ENCODE results near the gene ASRGL1. TPM values are rescaled to one million over a fixed set of nuclear protein-coding genes. Genes with fewer than 3 reads are reported as not detected.
A peak's percentile ranks its signal among the peaks of the same experiment; 100 is the strongest.

The ASRGL1 gene
- total RNA-seq, 3 donors from 2014 or later, result 6.7 to 22.0 (median 16.4) TPM

DNA sequence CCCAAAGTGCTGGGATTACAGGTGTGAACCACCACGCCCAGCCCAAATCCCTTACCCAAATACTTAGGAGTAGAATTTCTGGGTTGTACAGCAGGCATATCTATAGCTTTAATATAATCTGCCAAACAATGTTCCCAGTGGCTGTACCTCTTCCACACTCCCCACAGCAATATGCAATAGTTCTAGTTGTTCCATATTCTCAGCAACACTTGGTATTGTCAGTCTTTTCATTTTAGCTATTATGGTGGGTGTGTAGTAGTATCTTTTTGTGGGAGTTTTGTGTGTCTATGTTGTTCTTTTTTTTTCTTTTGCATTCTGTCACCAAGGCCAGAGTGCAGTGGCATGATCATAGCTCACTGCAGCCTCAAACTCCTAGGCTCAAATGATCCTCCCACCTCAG, 100.4 kb downstream of the ASRGL1 start:
- Histone ChIP-seq H3K27me3 (no peaks in the 10 kb centered on the region), H3K36me3 (no peaks in the 10 kb centered on the region), H3K4me1 (peaks cover 0 to 7% of the 10 kb centered on the region in 2 donors), H3K4me3 (no peak overlapping the region), H3K9me3 (no peaks in the 10 kb centered on the region), H3K27ac (no peak overlapping the region)
- intact Hi-C loops (cut with DNase I; ENCODE audit: low total_unique reads), result loop anchor here (1.0 kb wide), 1 partner anchor 21 kb away; no protein-coding TSS in a partner anchor
- no peak for TF ChIP-seq POLR2AphosphoS5 (IDR thresholded peaks at IDR 0.05)
- no peak for TF ChIP-seq POLR2A (IDR thresholded peaks at IDR 0.05)
- TF ChIP-seq, protein P1, sequence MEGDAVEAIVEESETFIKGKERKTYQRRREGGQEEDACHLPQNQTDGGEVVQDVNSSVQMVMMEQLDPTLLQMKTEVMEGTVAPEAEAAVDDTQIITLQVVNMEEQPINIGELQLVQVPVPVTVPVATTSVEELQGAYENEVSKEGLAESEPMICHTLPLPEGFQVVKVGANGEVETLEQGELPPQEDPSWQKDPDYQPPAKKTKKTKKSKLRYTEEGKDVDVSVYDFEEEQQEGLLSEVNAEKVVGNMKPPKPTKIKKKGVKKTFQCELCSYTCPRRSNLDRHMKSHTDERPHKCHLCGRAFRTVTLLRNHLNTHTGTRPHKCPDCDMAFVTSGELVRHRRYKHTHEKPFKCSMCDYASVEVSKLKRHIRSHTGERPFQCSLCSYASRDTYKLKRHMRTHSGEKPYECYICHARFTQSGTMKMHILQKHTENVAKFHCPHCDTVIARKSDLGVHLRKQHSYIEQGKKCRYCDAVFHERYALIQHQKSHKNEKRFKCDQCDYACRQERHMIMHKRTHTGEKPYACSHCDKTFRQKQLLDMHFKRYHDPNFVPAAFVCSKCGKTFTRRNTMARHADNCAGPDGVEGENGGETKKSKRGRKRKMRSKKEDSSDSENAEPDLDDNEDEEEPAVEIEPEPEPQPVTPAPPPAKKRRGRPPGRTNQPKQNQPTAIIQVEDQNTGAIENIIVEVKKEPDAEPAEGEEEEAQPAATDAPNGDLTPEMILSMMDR (IDR thresholded peaks at IDR 0.05), result no peak
- DNase-seq (ENCODE audit: low spot score in 2 of 2), result no peak

GRCh38 chr11:62438641-62439040, 101.4 kb downstream of the ASRGL1 start:
- H3K4me3 ChIP-seq, result no peak overlapping the region
- TF ChIP-seq POLR2A (IDR thresholded peaks at IDR 0.05) (no peak), POLR2AphosphoS5 (IDR thresholded peaks at IDR 0.05) (no peak)
- TF ChIP-seq, protein P1 (IDR thresholded peaks at IDR 0.05), result no peak
- intact Hi-C loops (cut with DNase I; ENCODE audit: low total_unique reads), result no loop called here
- no peak overlapping the region for H3K27ac ChIP-seq
- peaks cover 0 to 10% of the 10 kb centered on the region in 2 donors for H3K4me1 ChIP-seq
- H3K36me3 ChIP-seq, result no peaks in the 10 kb centered on the region
- H3K27me3 ChIP-seq, result no peaks in the 10 kb centered on the region
- no peak for DNase-seq (ENCODE audit: low spot score in 2 of 2)
- no peaks in the 10 kb centered on the region for H3K9me3 ChIP-seq

DNA sequence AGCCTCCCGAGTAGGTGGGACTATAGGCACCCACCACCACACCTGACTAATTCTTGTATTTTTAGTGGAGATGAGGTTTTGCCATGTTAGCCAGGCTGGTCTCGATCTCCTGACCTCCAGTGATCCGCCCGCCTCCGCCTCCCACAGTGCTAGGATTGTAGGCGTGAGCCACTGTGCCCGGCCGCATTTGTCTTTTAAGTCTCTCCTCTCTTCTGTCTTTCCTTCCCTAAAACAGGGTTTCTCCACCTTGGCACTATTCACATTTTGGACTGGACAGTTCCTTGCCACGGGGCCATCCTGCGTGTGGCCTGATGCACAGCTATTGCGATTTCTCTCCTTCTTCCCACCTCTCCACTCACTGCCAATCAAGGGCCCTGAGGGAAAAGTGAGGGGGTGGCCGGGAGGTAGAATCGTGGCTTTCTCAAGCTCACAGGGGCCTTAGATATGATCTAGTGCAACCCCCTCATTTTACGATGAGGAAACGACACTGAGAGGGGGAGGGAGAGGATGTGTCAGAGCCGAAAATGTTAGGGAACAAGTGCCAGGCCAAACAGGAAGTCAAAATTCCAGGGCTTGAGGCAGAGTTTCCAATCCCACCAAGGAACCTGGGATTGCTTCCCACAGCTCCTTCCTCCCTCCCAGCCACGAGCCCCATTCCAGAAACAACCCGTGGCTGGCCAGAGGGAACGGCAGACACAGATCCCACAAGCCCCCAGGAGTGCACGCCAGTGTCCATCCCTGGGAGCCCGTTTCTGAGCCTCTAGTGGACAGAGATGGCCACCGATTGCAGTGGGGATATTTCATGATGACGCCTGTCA, 102.7 kb downstream of the ASRGL1 start:
- Histone ChIP-seq H3K4me1 (peaks cover 0 to 22% of the 10 kb centered on the region in 2 donors), H3K4me3 (peak overlapping the region in 2 of 3 donors; percentile 24 to 54), H3K27me3 (no peaks in the 10 kb centered on the region), H3K9me3 (no peaks in the 10 kb centered on the region), H3K36me3 (no peaks in the 10 kb centered on the region), H3K27ac (peak overlapping the region; percentile 90 to 95)
- no peak for TF ChIP-seq POLR2A (IDR thresholded peaks at IDR 0.05)
- peak; percentile 12 to 35 (median 25) for TF ChIP-seq POLR2AphosphoS5 (IDR thresholded peaks at IDR 0.05)
- intact Hi-C loops (cut with DNase I; ENCODE audit: low total_unique reads), result no loop called here
- peak in 1 of 2 donors; percentile 65 for DNase-seq (ENCODE audit: low spot score in 2 of 2)

Other genes starting within 250 kb of the ASRGL1 start
- gene INCENP, start 213.4 kb upstream of the ASRGL1 start, total RNA-seq, result 10 to 100 TPM in 2 of 3 donors, 1 to 10 TPM in 1; 8.5 to 19.0 (median 14.8) TPM
- not detected for gene SCGB1D1, start 147.2 kb upstream of the ASRGL1 start, total RNA-seq
- gene SCGB2A1, start 128.8 kb upstream of the ASRGL1 start, total RNA-seq, result 10 to 100 TPM in 2 of 3 donors, not detected in 1; 59.6 to 80.8 TPM
- 100 to 1,000 TPM in 2 of 3 donors, not detected in 1; 476 to 485 TPM for gene SCGB1D2, start 95.2 kb upstream of the ASRGL1 start, total RNA-seq
- gene SCGB2A2, start 67.3 kb upstream of the ASRGL1 start, total RNA-seq, result 1,000 to 10,000 TPM in 1 of 3 donors, 100 to 1,000 TPM in 1, 1 to 10 TPM in 1; 1.4 to 2,173 (median 715) TPM
- gene SCGB1D4, start 38.4 kb upstream of the ASRGL1 start, total RNA-seq, result not detected
- not detected for gene SCGB1A1, start 81.6 kb downstream of the ASRGL1 start, total RNA-seq
- gene AHNAK, start 209.4 kb downstream of the ASRGL1 start, total RNA-seq, result 1,000 to 10,000 TPM in 2 of 3 donors, 100 to 1,000 TPM in 1; 636 to 1,393 (median 1,040) TPM
- 1,000 to 10,000 TPM; 1,312 to 1,961 (median 1,794) TPM for gene EEF1G, start 236.4 kb downstream of the ASRGL1 start, total RNA-seq

Measured in breast epithelium (tissue), 4 donors.